ENCODE results near the gene GRIA1.

The GRIA1 gene

GRCh38 chr5:153613144-153613543, 122.7 kb downstream of the GRIA1 start:
- no peak for DNase-seq (ENCODE audit: low read depth in 2 of 2)

- no peak for DNase-seq (ENCODE audit: low read depth in 2 of 2)
Measured at GRCh38 chr5:153613672-153614071, 123.2 kb downstream of the GRIA1 start.

GRCh38 chr5:153617190-153617589, 126.7 kb downstream of the GRIA1 start:
- no peak for DNase-seq (ENCODE audit: low read depth in 2 of 2)

- DNase-seq (ENCODE audit: low read depth in 2 of 2) = no peak
Measured at GRCh38 chr5:153618307-153618706, 127.8 kb downstream of the GRIA1 start.

GRCh38 chr5:153618867-153619266, 128.4 kb downstream of the GRIA1 start:
- DNase-seq (ENCODE audit: low read depth in 2 of 2) = no peak

- no peak for DNase-seq (ENCODE audit: low read depth in 2 of 2)
Measured at GRCh38 chr5:153619771-153620170, 129.3 kb downstream of the GRIA1 start.

GRCh38 chr5:153623124-153623523, 132.7 kb downstream of the GRIA1 start:
- DNase-seq (ENCODE audit: low read depth in 2 of 2) = no peak

- DNase-seq (ENCODE audit: low read depth in 2 of 2) = no peak
Measured at GRCh38 chr5:153623751-153624450, 133.4 kb downstream of the GRIA1 start.

GRCh38 chr5:153624451-153624765, 133.9 kb downstream of the GRIA1 start:
- no peak for DNase-seq (ENCODE audit: low read depth in 2 of 2)

- DNase-seq (ENCODE audit: low read depth in 2 of 2) = no peak
Measured at GRCh38 chr5:153625826-153626354, 135.4 kb downstream of the GRIA1 start.

- no peak for DNase-seq (ENCODE audit: low read depth in 2 of 2)
Measured at GRCh38 chr5:153626836-153627235, 136.4 kb downstream of the GRIA1 start.

GRCh38 chr5:153629027-153629895, 138.8 kb downstream of the GRIA1 start:
- DNase-seq (ENCODE audit: low read depth in 2 of 2) = no peak

- DNase-seq (ENCODE audit: low read depth in 2 of 2) = no peak
Measured at GRCh38 chr5:153630546-153630945, 140.1 kb downstream of the GRIA1 start.

- no peak for DNase-seq (ENCODE audit: low read depth in 2 of 2)
Measured at GRCh38 chr5:153632748-153633290, 142.3 kb downstream of the GRIA1 start.

GRCh38 chr5:153636670-153637451, 146.4 kb downstream of the GRIA1 start:
- no peak for DNase-seq (ENCODE audit: low read depth in 2 of 2)

- DNase-seq (ENCODE audit: low read depth in 2 of 2) = no peak
Measured at GRCh38 chr5:153640293-153640692, 149.8 kb downstream of the GRIA1 start.

GRCh38 chr5:153641183-153641688, 150.8 kb downstream of the GRIA1 start:
- no peak for DNase-seq (ENCODE audit: low read depth in 2 of 2)

- no peak for DNase-seq (ENCODE audit: low read depth in 2 of 2)
Measured at GRCh38 chr5:153654504-153655200, 164.2 kb downstream of the GRIA1 start.

GRCh38 chr5:153655201-153655510, 164.7 kb downstream of the GRIA1 start:
- no peak for DNase-seq (ENCODE audit: low read depth in 2 of 2)

- no peak for DNase-seq (ENCODE audit: low read depth in 2 of 2)
Measured at GRCh38 chr5:153658149-153658548, 167.7 kb downstream of the GRIA1 start.

- no peak for DNase-seq (ENCODE audit: low read depth in 2 of 2)
Measured at GRCh38 chr5:153658606-153659005, 168.1 kb downstream of the GRIA1 start.

All from activated CD8-positive, alpha-beta memory T cell treated with anti-CD3 and anti-CD28 coated beads for 4 hours (primary cell).